Suprapubic skin (tissue), 4 donors: ENCODE measurements around the gene HAPLN2. TPM values are rescaled to one million over a fixed set of nuclear protein-coding genes. Genes with fewer than 3 reads are reported as not detected.

ENCODE experiments used
- DNase-seq, 2 donors: peaks; one replicate each; pipeline ENCODE4 v3.0.0-alpha.2; 2019; ENCODE audit warnings: low spot score in 2 of 2
- H3K27ac ChIP-seq: fragments of 200-600 bp; sonication (generic); one replicate; pipeline ENCODE4 v1.5.1; 2019
- H3K27me3 ChIP-seq: fragments of 200-600 bp; sonication (generic); one replicate; pipeline ENCODE4 v1.5.1; 2019
- H3K36me3 ChIP-seq: fragments of 200-600 bp; sonication (generic); one replicate; pipeline ENCODE4 v1.5.1; 2019
- H3K4me1 ChIP-seq: fragments of 200-600 bp; sonication (generic); one replicate; pipeline ENCODE4 v1.5.1; 2019
- H3K4me3 ChIP-seq: fragments of 200-600 bp; sonication (generic); one replicate; pipeline ENCODE4 v1.5.1; 2019; ENCODE audit warnings: mild to moderate bottlenecking
- H3K9me3 ChIP-seq: fragments of 200-600 bp; sonication (generic); one replicate; pipeline ENCODE4 v1.5.1; 2019
- EP300 ChIP-seq: sonication (generic); formaldehyde crosslinking; IDR thresholded peaks from one replicate; pipeline ENCODE4 v1.6.1; 2017; ENCODE audit warnings: antibody characterized with exemption
- POLR2A ChIP-seq, 2 donors: fragments of 450-650 bp; IDR thresholded peaks; one replicate each; pipeline ENCODE4 v1.6.1; 2017; ENCODE audit warnings: antibody characterized with exemption in 2 of 2, mild to moderate bottlenecking in 2 of 2, moderate library complexity in 2 of 2
- POLR2AphosphoS5 ChIP-seq, 3 donors: sonication (generic); formaldehyde crosslinking; IDR thresholded peaks; one replicate each; pipeline ENCODE4 v1.6.1; 2017; ENCODE audit warnings: antibody characterized with exemption in 3 of 3
- WGBS: methylation state at CpG from one replicate; pipeline ENCODE4 v1.1.5; 2018; 5-methylcytosine and 5-hydroxymethylcytosine counted together
- total RNA-seq, 4 donors: library from RNA; depleted of rRNA; stranded (reverse); fragments of >200 nt; gene quantifications; one replicate each; pipeline ENCODE4 v1.1.0, GENCODE V29; 2016
- TF ChIP-seq, protein P1 (sequence below), 2 donors: fragments of 200-600 bp in 1 of 2; fragments of 450-650 bp in 1 of 2; sonication (generic) in 1 of 2; IDR thresholded peaks; one replicate each; pipeline ENCODE4 v1.5.1; 2016 to 2019; ENCODE audit warnings: antibody characterized with exemption in 2 of 2, mild to moderate bottlenecking in 1 of 2, moderate library complexity in 1 of 2

The HAPLN2 gene
- total RNA-seq: 1 to 10 TPM in 2 of 4 donors, not detected in 2; 1.0 to 2.9 TPM

DNA sequence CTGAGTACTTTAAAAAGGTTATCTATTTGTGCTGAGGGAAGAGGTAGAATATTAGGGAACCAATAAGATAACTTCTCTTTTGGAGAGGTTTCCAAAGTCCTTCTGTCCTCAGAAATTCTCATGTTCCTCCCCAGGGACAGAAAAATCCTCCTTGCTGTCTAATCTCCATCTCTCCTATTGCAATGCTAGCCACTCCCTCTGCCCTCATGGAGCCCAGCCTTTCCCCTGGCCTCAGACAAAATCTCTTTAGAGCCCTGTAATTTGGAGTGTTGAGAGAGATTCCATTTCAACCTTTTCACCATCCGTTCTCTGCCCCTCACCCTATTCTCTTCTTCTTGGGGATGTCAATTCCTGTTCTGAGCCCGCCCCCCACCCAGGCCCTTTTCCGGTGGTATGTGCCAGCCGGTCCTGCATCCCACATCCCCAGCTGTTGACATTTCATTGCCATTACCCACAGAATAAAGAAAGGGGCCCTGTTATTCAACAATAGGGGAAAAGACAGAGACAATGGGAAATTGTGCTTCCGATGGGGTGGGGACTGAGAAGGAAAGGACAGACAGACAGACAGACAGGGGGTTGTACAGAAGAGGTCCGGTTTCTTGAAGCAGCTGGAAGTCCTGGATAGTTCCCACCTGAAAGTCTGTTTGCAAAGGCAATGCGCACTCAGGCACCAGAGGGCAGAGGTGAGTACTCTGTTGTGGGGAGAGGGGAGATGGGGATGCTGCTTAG, at the start of gene HAPLN2:
HAPLN2 (plus strand) TSS at position 563 of the 729 bp plus-strand sequence. CDS start 4,076 bp downstream, outside the sequence.
- TF ChIP-seq POLR2AphosphoS5 (IDR thresholded peaks at IDR 0.05) (no peak), EP300 (no peak)
- TF ChIP-seq, protein P1, sequence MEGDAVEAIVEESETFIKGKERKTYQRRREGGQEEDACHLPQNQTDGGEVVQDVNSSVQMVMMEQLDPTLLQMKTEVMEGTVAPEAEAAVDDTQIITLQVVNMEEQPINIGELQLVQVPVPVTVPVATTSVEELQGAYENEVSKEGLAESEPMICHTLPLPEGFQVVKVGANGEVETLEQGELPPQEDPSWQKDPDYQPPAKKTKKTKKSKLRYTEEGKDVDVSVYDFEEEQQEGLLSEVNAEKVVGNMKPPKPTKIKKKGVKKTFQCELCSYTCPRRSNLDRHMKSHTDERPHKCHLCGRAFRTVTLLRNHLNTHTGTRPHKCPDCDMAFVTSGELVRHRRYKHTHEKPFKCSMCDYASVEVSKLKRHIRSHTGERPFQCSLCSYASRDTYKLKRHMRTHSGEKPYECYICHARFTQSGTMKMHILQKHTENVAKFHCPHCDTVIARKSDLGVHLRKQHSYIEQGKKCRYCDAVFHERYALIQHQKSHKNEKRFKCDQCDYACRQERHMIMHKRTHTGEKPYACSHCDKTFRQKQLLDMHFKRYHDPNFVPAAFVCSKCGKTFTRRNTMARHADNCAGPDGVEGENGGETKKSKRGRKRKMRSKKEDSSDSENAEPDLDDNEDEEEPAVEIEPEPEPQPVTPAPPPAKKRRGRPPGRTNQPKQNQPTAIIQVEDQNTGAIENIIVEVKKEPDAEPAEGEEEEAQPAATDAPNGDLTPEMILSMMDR (IDR thresholded peaks at IDR 0.05): peak in 1 of 2 donors; percentile 22
- Histone ChIP-seq H3K4me1 (peaks cover 4% of the 10 kb centered on the region), H3K4me3 (no peak within 1 kb of the TSS), H3K9me3 (no peaks in the 10 kb centered on the region), H3K27ac (no peak within 1 kb of the TSS), H3K27me3 (peaks cover 64% of the 10 kb centered on the region), H3K36me3 (no peaks in the 10 kb centered on the region)
- WGBS: 8% methylated on average over 7 of the region's 7 CpGs
- DNase-seq: no peak

DNA sequence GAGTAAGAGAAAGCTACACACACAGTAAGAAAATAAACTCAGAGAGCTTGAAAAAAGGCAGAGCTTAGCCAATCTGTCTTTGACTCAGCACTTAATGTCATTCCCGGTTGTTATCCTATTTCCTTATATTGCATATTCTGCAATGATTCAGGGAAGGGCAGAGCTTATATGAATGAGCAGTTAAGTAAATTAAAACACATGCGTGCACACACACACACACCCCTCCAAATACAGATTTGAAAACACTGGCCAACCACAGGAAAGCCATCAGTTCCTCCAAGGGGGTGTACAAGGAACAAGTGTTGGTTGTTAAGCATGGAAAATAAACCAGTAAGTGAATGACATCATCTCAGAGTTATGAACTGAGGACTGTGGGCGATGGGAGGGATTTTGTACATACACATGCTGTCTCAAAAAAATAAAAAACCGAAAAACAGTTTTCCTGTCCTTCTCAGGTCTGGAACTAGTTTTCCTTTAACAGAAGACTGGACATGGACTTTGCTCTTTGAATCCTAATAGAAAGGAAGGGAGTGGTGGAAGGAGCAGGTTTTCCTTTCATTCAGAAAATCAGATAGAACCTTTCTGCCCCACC, 47.9 kb upstream of the HAPLN2 start:
- Histone ChIP-seq H3K4me1 (peaks cover 14% of the 10 kb centered on the region), H3K9me3 (no peaks in the 10 kb centered on the region), H3K27ac (no peak overlapping the region), H3K36me3 (no peaks in the 10 kb centered on the region), H3K27me3 (no peaks in the 10 kb centered on the region), H3K4me3 (no peak overlapping the region)
- TF ChIP-seq, protein P1 (IDR thresholded peaks at IDR 0.05): no peak
- TF ChIP-seq POLR2AphosphoS5 (IDR thresholded peaks at IDR 0.05): no peak
- no peak for TF ChIP-seq POLR2A (IDR thresholded peaks at IDR 0.05)
- no peak for TF ChIP-seq EP300
- DNase-seq: no peak
- WGBS: 11% methylated on average over 4 of the region's 4 CpGs

DNA sequence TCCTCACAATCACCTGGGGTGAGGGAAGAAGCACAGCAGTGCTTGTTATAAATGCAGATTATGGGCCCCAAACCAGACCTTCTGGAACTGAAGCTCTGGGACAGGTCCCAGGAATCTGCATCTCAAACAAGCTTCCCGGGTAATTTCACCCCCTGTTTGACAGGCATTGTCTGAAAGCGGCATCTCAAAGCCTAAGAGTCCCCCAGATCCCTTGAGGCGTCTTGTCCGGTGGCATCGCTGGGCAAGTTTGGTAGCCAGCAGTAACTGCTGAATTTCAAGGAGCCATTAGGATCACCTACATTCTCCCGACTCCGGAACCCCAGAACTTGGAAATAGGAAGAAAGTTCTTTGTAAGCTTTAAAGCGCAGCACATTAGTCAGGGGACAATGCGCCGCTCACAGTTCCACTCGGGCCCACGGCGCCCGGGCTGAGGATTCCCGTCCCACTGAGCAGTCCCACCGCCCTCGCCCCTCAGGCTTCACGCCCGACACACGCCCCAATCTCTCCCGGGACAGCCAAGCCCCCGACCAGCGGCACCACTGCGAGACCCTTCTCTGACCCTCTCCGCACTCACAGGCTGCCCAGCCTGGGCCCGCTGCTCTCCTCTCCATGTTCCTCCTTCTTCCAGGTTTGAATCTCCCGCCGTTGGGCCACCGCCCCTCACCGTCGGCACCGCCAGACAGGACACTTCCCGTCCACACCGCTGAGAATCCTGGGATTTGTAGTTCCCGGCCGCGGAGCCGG, 47.1 kb upstream of the HAPLN2 start, which contains the start of gene IQGAP3:
IQGAP3 (minus strand) TSS at position 647 of the 744 bp plus-strand sequence; CDS start at position 611, 36 bp downstream.
- under 1% methylated on average over 27 of the region's 38 CpGs for WGBS
- Histone ChIP-seq H3K27ac (no peak within 1 kb of the TSS), H3K27me3 (no peaks in the 10 kb centered on the region), H3K9me3 (no peaks in the 10 kb centered on the region), H3K4me3 (peak within 1 kb of the TSS; percentile 55), H3K4me1 (peaks cover 14% of the 10 kb centered on the region), H3K36me3 (no peaks in the 10 kb centered on the region)
- DNase-seq: peak; percentile 86 to 89
- no peak for TF ChIP-seq EP300
- TF ChIP-seq, protein P1 (IDR thresholded peaks at IDR 0.05): no peak
- TF ChIP-seq POLR2AphosphoS5 (IDR thresholded peaks at IDR 0.05): peak in 1 of 3 donors; percentile 82
- no peak for TF ChIP-seq POLR2A (IDR thresholded peaks at IDR 0.05)

DNA sequence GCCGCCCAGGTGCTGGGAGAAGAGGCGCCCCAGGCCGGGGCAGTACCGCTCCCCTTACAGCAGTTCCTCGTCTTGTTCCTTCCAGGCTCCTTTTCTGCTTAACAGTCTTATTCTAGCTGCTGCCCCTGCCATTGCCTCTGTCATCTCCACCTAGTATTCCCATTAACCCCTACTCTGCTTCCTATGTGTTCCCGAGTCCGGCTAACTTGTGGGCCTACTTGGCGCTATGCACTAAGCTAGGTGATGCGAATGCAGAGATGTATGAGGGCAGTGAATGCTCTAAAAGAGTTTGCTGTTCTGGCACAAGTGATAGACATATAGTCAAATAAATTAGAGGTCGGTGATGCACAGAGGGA, 46.6 kb upstream of the HAPLN2 start:
- WGBS: 31% methylated on average over 10 of the region's 10 CpGs
- Histone ChIP-seq H3K27ac (no peak overlapping the region), H3K27me3 (no peaks in the 10 kb centered on the region), H3K36me3 (no peaks in the 10 kb centered on the region), H3K4me3 (peak overlapping the region; percentile 55), H3K9me3 (no peaks in the 10 kb centered on the region), H3K4me1 (peaks cover 14% of the 10 kb centered on the region)
- DNase-seq: no peak
- no peak for TF ChIP-seq POLR2AphosphoS5 (IDR thresholded peaks at IDR 0.05)
- no peak for TF ChIP-seq EP300
- no peak for TF ChIP-seq POLR2A (IDR thresholded peaks at IDR 0.05)
- TF ChIP-seq, protein P1 (IDR thresholded peaks at IDR 0.05): no peak
